GM19452 (cell line): Measurements from ENCODE around the gene CDHR1.
A peak's percentile ranks its signal among the peaks of the same experiment; 100 is the strongest.

Experiments
- ATAC-seq: cut with Tn5 transposase; IDR thresholded peaks from one replicate; pipeline ENCODE4 v1.9.1; 2021; ENCODE audit not compliant: unreplicated experiment

Gene CDHR1

DNA sequence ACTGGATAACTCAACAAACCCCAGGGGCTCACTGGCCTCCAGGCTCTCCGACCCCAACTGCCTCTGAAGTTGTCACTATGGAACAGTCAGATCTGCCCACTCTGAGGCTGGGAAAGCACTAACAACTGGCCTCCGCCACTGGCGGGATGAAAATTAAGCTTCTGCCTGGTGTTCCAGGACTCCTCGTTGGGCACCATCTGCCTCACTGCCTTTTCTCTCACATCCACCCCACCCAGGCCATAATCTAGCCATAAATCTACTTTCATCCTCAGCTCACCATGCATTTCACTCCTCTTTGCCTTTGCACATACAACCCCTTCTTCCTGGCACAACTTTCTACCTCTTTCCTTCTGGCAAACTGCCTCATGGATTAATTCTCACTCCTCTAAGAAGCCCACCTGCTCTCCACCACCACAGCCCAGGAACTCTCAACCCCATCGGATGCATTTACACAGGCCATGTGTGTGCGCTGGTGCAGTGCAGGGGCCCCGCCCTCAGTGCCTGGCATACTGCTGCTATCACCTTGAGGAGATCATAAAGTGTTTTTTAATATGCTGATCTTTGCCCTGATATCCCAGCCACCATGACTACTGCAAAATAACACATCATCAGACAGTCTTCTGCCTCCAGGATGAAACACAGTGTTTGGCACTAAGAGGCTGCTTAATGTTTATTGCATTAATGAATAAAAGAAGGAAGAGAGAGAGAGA, 4.0 kb downstream of the CDHR1 start:
- no peak for ATAC-seq

DNA sequence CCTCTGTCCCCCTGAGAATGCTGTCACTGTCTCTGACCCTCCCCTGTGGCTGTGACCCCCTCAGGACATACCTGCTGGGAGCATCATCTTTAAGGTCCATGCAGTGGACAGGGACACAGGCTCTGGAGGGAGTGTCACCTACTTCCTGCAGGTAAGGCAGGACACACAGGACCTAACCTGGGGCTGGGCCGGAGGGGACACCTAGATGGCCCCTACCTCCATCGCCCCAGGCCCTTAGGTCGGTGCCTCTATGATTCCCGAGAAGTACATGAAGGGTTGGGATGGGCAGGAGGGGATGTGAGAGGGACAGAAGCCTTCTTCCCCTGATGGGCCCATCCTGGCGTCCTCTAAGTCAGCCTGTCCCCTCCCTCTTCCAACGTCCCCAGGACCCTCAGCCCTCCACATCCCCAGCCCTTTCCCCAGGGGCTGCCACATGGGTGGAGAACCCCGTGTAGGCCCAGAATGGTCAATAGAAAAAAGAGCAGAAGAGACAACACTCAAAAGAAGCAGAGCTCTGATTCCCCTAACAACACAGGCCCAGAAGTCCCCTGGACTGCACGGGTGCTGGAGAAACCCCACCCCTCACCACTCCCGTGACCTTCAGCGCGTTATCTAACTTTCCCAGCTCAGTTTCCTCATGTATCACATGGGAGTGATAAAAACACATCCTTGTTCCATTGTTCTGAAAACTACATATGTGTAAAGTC, 6.4 kb downstream of the CDHR1 start:
- ATAC-seq: no peak

- ATAC-seq: no peak
Measured at GRCh38 chr10:84201244-84201606, 6.9 kb downstream of the CDHR1 start.

- ATAC-seq: no peak
Measured at GRCh38 chr10:84201682-84202081, 7.3 kb downstream of the CDHR1 start.

DNA sequence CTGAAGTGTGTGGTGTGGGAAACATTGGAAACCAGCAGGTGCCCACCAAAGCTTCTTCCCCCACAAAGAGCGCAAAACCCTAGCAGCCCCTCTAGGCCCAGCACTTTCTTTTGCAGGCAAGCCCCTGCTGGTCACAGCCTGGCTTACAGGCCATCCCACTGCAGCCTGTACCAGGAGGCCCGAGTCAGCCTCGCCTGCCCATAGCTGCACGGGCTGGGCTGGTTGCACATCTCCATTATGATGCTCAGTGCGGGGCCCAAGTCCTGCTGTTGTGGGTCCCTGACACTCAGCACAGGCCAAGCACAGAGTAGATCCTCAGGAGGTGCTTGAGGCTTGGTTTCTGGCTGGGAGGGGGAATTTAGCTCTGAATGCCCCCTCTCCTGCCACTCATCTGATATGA, 8.0 kb downstream of the CDHR1 start:
- ATAC-seq: no peak

GRCh38 chr10:84204122-84204521, 9.8 kb downstream of the CDHR1 start:
- peak; percentile 59 for ATAC-seq

GRCh38 chr10:84204610-84205009, 10.3 kb downstream of the CDHR1 start:
- no peak for ATAC-seq

- peak; percentile 86 for ATAC-seq
Measured at GRCh38 chr10:84205049-84205852, 10.9 kb downstream of the CDHR1 start.

GRCh38 chr10:84205853-84206525, 11.7 kb downstream of the CDHR1 start:
- no peak for ATAC-seq

DNA sequence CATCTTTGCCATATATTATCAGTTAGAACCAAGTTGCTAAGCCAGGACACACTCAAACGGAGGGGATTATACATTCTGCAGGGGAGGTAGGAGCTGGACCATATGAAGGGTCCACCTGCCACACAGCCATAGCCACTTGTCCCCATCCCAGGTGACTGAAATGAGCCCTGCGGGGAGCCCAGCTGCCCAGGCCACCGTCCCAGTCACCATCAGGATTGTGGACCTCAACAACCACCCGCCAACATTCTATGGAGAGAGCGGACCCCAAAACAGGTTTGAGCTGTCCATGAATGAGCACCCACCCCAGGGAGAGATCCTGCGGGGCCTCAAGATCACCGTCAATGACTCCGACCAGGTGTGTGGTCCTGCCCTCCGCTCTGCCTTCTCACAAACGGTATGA, 13.7 kb downstream of the CDHR1 start:
- ATAC-seq: no peak

DNA sequence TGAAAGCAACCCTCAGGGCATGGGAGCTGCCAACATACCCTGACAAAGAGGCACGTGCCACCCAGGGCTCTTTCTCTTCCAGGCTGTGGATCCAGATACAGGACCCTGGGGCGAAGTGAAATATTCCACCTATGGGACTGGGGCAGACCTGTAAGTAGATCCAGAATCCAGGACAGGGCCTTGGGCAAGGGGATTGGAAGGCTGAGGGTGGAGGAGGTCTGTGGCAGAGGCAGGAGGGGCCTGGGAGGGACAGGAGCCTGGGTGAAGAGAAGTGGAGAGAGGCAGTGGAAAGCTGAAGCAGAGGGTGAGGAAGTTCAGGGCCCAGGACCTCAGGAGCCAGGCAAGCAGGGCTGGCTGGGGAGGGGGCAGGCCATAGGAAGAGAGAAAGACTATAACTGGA, 17.2 kb downstream of the CDHR1 start:
- ATAC-seq: no peak

GRCh38 chr10:84212014-84212413, 17.7 kb downstream of the CDHR1 start:
- ATAC-seq: no peak

GRCh38 chr10:84213076-84213475, 18.7 kb downstream of the CDHR1 start:
- ATAC-seq: no peak

DNA sequence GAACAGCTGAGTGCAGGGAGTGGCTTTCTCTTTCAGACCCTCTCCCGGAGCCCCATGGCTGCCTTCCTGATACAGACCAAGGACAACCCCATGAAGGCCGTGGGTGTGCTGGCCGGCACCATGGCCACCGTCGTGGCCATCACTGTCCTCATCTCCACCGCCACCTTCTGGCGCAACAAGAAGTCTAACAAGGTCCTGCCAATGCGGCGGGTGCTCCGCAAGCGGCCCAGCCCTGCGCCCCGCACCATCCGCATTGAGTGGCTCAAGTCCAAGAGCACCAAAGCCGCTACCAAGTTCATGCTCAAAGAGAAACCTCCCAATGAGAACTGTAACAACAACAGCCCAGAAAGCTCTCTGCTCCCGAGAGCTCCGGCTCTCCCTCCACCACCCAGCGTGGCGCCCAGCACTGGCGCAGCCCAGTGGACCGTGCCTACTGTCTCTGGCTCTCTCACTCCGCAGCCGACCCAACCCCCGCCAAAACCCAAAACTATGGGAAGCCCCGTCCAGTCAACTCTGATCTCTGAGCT, 19.8 kb downstream of the CDHR1 start:
- ATAC-seq: no peak

GRCh38 chr10:84214612-84215235, 20.4 kb downstream of the CDHR1 start:
- peak; percentile 82 for ATAC-seq

GRCh38 chr10:84216834-84217233, 22.5 kb downstream of the CDHR1 start:
- ATAC-seq: no peak

GRCh38 chr10:84217746-84218145, 23.4 kb downstream of the CDHR1 start:
- ATAC-seq: no peak

- no peak for ATAC-seq
Measured at GRCh38 chr10:84221916-84222315, 27.6 kb downstream of the CDHR1 start.

DNA sequence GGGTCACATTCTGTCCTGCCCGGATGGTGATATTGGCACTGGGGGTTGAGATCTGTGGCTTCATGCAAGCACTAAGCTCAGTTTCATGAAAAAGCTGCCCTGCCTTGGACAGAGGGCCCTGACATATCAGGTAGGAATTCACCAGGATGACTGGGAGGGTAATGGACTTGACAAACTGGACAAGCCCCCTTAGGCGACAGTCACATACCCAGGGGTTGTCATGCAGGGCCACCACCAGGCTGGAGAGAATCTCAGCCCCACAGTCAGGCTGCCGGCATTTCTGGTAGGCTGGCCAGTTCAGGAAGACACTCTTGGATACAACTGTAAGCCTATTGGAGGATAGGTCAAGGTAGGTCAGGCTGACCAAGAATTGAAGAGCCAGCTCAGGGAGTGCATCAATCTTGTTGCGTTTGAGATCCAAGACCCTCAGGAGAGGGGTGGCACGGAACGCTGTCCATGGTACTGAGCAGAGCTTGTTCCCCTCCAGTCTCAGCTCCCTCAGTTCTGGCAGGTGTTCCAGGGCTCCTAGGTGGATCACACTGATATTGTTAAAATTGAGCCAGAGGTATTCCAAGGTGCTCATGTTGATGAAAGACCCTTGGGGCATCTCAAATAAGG, 30.2 kb downstream of the CDHR1 start:
- no peak for ATAC-seq
